RCC 7860 (cell line): ENCODE measurements around the gene MRPL10.
A peak's percentile ranks its signal among the peaks of the same experiment; 100 is the strongest.

ENCODE experiments used
- DNase-seq: peaks from one replicate; pipeline ENCODE4 v3.0.0-alpha.2; 2015; ENCODE audit warnings: low spot score
- FAIRE-seq: peaks from 2 replicates; lab custom pipeline; 2012; peaks lifted over from hg19 to GRCh38; lab: Jason Lieb, UNC

Gene MRPL10

DNA sequence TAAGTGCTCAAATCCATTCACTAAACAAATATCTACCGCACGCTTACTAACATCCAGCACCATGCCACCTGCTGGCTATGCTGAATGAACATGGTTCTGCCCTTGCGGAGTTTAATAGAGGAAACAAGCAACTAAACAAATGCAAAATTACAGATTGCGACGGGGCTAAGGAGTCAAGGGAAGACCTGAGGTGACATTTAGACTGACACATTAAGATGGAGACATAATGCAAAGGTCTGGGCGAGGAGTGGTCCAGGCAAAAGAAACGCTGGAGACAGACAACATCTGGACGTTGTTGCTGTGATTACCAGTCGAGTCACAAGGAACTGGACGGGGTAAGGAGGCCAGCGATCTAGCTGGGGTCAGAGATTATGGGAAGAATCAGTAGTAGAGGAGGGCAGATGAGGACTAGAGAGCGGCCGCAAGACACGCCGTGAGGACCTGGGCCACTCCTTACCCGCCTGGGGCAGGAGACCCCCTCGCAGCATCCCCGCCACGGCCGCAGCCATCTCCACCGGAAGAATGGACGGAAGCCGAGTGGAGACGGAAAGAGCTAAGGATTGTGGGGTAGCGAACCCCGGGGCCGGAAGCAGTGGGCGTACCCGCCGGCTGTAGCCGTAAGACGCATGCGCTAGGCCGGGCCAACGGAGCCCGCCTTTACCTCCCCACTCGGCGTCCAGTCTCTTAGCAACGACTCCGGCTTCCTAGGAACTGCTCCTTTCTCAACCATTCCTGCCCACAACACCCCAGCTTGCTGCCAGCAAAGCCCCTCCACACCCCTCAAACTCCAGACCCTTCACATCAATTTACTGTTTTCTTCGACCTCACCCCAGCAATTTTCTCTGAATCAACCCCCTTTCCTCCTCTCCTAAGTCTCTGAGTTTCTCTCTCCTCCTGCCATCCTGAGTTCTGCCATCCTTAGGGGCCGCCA is at the start of gene MRPL10, which contains the start of gene LRRC46:
Gene MRPL10 (minus strand): TSS at position 539 of the 931 bp plus-strand sequence. CDS start 30 bp downstream, at position 509.
Gene LRRC46 (plus strand): TSS at position 668 of the 931 bp plus-strand sequence. CDS start 320 bp downstream, outside the sequence.
- FAIRE-seq (peak; percentile 58), DNase-seq (peak; percentile 90)

DNA sequence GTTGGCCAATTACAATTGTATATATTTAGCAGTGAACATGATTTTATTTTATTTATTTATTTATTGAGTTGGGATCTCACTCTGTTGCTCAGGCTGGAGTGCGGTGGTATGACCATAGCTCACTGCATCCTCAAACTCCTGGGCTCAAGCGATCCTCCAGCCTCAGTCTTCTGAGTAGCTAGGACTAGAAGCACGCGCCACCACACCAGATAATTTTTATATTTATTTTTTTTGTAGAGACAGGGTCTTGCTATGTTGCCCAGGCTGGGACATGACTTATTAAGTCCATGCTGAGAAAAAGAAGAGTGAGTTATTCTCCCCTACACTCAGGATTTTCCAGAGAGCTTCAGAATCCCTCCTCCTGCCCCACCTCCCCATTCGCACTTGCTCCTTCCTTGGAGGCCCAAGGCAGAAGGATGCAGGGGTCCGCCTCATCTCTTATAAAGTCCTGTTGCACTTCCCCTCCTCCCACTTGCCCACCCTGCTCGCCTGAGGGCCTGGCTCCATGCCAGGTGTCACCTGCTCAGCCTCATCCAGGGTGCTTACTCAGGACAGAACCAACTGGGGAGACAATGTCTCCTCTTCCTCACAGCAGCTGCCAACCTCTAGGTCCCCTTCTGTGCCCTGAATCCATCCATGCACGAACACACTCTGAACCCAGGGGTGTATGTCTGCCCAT is 48.6 kb upstream of the MRPL10 start:
- FAIRE-seq (no peak), DNase-seq (no peak)

GRCh38 chr17:47879028-47879585 is 47.8 kb upstream of the MRPL10 start:
- FAIRE-seq (peak; percentile 86), DNase-seq (peak; percentile 88)

- FAIRE-seq (no peak), DNase-seq (no peak)
These were observed 47.1 kb upstream of the MRPL10 start for GRCh38 chr17:47878203-47879027.

DNA sequence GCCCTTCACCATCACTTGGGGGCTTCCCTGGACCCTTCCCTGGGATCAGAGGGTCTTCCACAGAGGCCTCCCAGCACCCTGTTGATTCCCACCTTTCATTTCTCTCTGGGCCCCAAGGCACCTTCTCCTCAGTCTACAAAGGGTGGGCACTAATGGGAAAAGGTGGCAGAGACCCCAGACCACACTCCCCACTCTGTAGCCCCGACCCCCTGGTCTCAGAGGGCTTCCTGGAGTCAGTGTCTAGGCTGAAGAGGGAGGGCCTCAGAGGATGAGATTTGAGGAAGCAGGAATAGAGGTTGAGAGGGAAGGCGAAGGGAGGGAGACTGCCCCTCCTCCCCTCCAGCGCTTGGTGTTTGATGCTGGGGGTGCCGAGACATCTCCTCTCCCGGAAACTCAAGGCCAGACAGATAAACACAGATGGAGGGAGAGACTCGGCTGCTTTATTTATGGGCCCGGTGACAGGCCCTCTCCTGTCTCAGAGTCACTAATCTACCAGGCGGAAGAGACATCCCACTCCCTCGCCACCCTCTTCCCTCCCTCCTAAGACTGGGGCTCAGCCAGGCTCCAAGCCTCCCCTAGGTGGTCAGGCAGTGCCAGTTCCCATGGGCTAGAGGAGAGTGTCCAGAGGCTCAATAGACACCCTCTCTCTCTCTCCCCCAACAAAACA is 46.2 kb upstream of the MRPL10 start:
- FAIRE-seq (no peak), DNase-seq (no peak)

- no peak for DNase-seq
These were observed 44.0 kb upstream of the MRPL10 start for GRCh38 chr17:47875011-47875985.

GRCh38 chr17:47873200-47874090 is 42.1 kb upstream of the MRPL10 start:
- no peak for FAIRE-seq
- no peak for DNase-seq

More at GRCh38 chr17:47875011-47875985, 44.0 kb upstream of the MRPL10 start:
- no peak for FAIRE-seq

DNA sequence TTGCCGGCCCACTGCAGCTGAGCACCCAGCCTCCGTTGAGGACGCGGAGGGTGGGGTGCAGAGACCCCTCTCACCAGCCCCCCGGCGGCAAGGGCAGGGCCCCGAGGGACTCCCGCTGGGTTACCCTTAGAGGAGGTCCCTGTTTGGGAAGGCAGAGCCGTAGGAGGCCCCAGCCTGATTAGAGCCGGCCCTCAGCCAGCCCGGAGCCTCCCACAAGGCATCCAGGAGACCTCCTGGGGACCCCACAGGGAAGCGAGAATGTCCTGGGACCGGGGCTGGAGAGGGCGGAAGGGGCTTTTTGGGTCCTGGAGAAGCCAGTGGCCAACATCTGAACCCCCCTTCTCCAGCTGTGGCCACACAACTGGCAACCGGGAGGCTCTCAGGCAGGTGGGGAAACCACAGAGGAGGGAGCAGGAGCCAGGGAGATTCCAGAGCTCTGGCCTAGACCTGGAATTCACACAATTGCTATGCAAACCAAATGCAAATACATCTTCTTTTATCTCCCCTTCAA is 41.4 kb upstream of the MRPL10 start:
- DNase-seq (no peak), FAIRE-seq (no peak)

- no peak for FAIRE-seq
- DNase-seq, result no peak
These were observed 40.8 kb upstream of the MRPL10 start for GRCh38 chr17:47872019-47872650.

- DNase-seq, result no peak
- FAIRE-seq, result no peak
These were observed 39.7 kb upstream of the MRPL10 start for GRCh38 chr17:47871048-47871447.

GRCh38 chr17:47870056-47870455 is 38.7 kb upstream of the MRPL10 start:
- DNase-seq (no peak), FAIRE-seq (no peak)

GRCh38 chr17:47869114-47869513 is 37.8 kb upstream of the MRPL10 start:
- FAIRE-seq (no peak), DNase-seq (no peak)

DNA sequence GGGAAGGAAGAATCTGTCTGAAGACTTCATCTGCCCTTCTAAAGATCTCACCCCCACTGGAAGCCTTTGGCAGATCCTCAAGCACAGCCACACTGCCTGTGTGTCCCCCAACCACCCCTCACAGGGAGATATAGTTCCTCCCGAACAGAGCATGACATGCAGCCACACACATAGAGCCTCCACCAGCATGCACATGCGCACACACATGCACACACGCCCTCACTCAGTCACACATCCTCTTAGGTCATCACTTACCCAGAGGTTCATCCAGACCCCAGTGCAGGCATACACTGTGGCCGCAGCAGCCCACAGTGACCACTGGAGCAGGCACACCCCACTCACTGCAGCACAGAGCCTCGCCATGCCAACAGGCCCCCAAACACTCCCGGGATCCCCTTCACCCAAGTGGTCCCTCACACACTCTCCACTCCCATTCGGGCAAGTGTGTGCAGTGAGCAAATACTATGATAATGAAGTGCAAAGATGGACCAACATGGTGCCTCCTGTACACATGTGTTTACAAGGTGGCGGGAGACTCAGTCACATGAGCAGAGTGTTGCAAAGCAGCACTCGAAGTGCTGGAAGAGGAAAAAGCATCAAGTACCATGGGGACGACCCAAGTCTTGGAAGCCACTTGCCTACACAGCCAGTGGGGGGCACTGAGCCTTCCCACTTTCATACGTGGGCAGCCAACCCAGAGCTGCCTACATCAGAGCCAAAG is 36.6 kb upstream of the MRPL10 start:
- FAIRE-seq, result no peak
- no peak for DNase-seq

DNA sequence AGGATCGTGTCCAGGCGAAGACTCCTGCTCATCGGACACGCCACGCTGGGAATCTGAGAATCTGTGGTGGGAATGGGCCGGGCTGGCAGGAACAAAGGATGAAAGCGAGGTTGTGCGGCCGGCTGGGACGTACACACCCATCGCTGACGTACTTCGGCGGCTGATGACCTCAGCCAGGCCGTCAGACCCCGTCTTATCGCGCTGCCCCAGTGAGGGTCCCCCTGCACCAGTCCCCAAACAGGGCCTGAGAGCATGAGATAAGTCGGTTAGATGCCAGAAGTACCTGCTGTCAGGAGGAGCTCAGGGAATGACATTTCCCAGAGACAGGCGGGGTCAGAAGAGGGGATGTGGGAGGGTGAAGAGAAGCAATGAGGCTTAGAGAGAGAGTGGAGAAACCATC is 35.6 kb upstream of the MRPL10 start:
- FAIRE-seq (no peak), DNase-seq (no peak)

DNA sequence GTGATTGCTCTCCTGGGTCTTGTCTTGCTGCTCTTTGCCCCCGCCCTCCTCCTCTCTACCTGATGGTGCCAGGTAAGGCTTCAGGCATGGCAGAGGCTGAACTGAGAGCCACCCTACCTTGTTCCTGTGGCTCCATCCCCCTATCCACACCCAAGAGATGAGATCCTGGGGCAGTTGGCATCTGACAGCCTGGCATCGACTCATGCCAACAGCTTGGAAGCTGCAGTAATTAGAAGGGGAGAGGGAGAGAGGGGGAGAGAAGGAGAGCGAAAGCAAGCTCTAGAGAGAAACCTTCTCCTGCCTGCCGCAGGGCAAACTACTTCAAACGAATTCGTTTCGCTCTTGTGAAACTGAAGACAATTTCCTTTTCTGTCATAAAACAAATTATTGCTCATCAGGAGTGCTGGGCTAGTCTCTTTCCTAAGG is 33.5 kb upstream of the MRPL10 start:
- FAIRE-seq, result no peak

GRCh38 chr17:47862621-47863440 is 31.5 kb upstream of the MRPL10 start:
- peak; percentile 89 for DNase-seq
- FAIRE-seq, result peak; percentile 80

More for the DNA sequence above, 33.5 kb upstream of the MRPL10 start:
- no peak for DNase-seq
